Right lobe of liver (tissue), 6 donors: ENCODE data around the gene CAPNS1. TPM values are rescaled to one million over a fixed set of nuclear protein-coding genes. Genes with fewer than 3 reads are reported as not detected.
A peak's percentile ranks its signal among the peaks of the same experiment; 100 is the strongest.

Experiments used
- ATAC-seq, 4 donors: fragments of 200-7000 bp; cut with Tn5 transposase; one replicate each; pipeline ENCODE4 v1.9.1; 2020; ENCODE audit warnings: mild to moderate bottlenecking in 4 of 4, moderate library complexity in 4 of 4
- DNase-seq, 3 donors: peaks; one replicate each; pipeline ENCODE4 v3.0.0-alpha.2; 2020
- H3K27ac ChIP-seq, 3 donors: fragments of 200-600 bp; one replicate each; pipeline ENCODE4 v1.8.0; 2022
- H3K27me3 ChIP-seq, 2 donors: fragments of 200-600 bp; one replicate each; pipeline ENCODE4 v1.8.0; 2022
- H3K36me3 ChIP-seq, 4 donors: fragments of 200-600 bp; sonication (generic) in 1 of 4; one replicate each; pipeline versions ENCODE4 v1.5.1 to v1.8.0; 2017 to 2022; ENCODE audit warnings: control low read depth in 1 of 4
- H3K4me1 ChIP-seq, 4 donors: fragments of 200-600 bp; sonication (generic) in 1 of 4; one replicate each; pipeline versions ENCODE4 v1.5.1 to v1.8.0; 2017 to 2022; ENCODE audit warnings: control low read depth in 1 of 4
- H3K4me3 ChIP-seq, 3 donors: fragments of 200-600 bp; one replicate each; pipeline ENCODE4 v1.8.0; 2022
- H3K9me3 ChIP-seq, 4 donors: fragments of 200-600 bp; sonication (generic) in 1 of 4; one replicate each; pipeline versions ENCODE4 v1.5.1 to v1.8.0; 2017 to 2022; ENCODE audit warnings: control low read depth in 1 of 4
- POLR2A ChIP-seq: fragments of 450-650 bp; IDR thresholded peaks from one replicate; pipeline ENCODE4 v1.6.1; 2017; ENCODE audit warnings: antibody characterized with exemption, mild to moderate bottlenecking
- WGBS: methylation state at CpG from one replicate; pipeline ENCODE4 v1.1.6; 2018; ENCODE audit warnings: low coverage, low lambda C conversion rate; ENCODE audit not compliant: insufficient coverage; ENCODE audit errors: missing lambda C conversion rate; 5-methylcytosine and 5-hydroxymethylcytosine counted together
- intact Hi-C, 2 donors: fragments of 100-400 bp; cut with DNase I; formaldehyde crosslinking; loops; one replicate each; pipeline versions ENCODE4 v1.11.2 to v1.14.1; 2022
- total RNA-seq, 6 experiments: library from RNA; depleted of rRNA in 2 of 6; stranded (reverse); fragments of >200 nt in 2 of 6; fragmentation: NEBNext Ultra II Directional in 3 of 6; extraction: Animal tissue kit (Norgen Biotek cat#: 25700) in 3 of 6; gene quantifications; one replicate each; pipeline versions ENCODE4 v1.1.0 to v1.2.4, GENCODE V29; 2016 to 2023
- TF ChIP-seq, protein P1 (sequence below), 4 donors: fragments of 200-600 bp in 3 of 4; fragments of 450-650 bp in 1 of 4; IDR thresholded peaks; one replicate each; pipeline versions ENCODE4 v1.5.1 to v1.8.0; 2016 to 2022; ENCODE audit warnings: antibody characterized with exemption in 4 of 4, mild to moderate bottlenecking in 2 of 4
- donor health status: DM: no; HTN: yes; CAD: no.
- donor health status: DM: no; HTN: no; CAD: no.
- donor health status: DM: no; HTN: no; CAD: no.
- donor health status: DM: no; HTN: yes; CAD: no.
- donor health status: DM: no; HTN: yes; CAD: no.

Gene CAPNS1
- total RNA-seq, 6 experiments from 2014 or later, result 93.0 to 252 (median 168) TPM

- H3K4me3 ChIP-seq, result peak within 1 kb of the TSS; percentile 84 to 91 (median 88)
- DNase-seq (peak; percentile 84 to 90 (median 87)), ATAC-seq (peak; percentile 58 to 66 (median 65))
- peaks cover 0 to 12% (median 3%) of the 10 kb centered on the region in 4 donors for H3K4me1 ChIP-seq
- 13% methylated on average over 33 of the region's 59 CpGs for WGBS
- peaks cover 0 to 12% (median 0%) of the 10 kb centered on the region in 4 donors for H3K36me3 ChIP-seq
- H3K9me3 ChIP-seq, result no peaks in the 10 kb centered on the region
- intact Hi-C loops, result loop anchor here in 1 of 2 donors (10.0 kb wide), 1 partner anchor 51 kb away; no protein-coding TSS in a partner anchor
- TF ChIP-seq, protein P1, sequence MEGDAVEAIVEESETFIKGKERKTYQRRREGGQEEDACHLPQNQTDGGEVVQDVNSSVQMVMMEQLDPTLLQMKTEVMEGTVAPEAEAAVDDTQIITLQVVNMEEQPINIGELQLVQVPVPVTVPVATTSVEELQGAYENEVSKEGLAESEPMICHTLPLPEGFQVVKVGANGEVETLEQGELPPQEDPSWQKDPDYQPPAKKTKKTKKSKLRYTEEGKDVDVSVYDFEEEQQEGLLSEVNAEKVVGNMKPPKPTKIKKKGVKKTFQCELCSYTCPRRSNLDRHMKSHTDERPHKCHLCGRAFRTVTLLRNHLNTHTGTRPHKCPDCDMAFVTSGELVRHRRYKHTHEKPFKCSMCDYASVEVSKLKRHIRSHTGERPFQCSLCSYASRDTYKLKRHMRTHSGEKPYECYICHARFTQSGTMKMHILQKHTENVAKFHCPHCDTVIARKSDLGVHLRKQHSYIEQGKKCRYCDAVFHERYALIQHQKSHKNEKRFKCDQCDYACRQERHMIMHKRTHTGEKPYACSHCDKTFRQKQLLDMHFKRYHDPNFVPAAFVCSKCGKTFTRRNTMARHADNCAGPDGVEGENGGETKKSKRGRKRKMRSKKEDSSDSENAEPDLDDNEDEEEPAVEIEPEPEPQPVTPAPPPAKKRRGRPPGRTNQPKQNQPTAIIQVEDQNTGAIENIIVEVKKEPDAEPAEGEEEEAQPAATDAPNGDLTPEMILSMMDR (IDR thresholded peaks at IDR 0.05), result no peak
- peak; percentile 12 for TF ChIP-seq POLR2A
- peak within 1 kb of the TSS; percentile 56 to 73 (median 59) for H3K27ac ChIP-seq
- no peaks in the 10 kb centered on the region for H3K27me3 ChIP-seq
Measured at GRCh38 chr19:36115453-36116343, 24.2 kb upstream of the CAPNS1 start, which contains the start of gene TBCB. Gene TBCB (plus strand): TSS chr19:36115468. CDS start chr19:36115561, 93 bp downstream.

GRCh38 chr19:36116344-36116637 lies 23.6 kb upstream of the CAPNS1 start:
- TF ChIP-seq, protein P1 (IDR thresholded peaks at IDR 0.05), result no peak
- no peak for TF ChIP-seq POLR2A
- peak overlapping the region in 1 of 3 donors; percentile 73 for H3K27ac ChIP-seq
- peak overlapping the region in 1 of 3 donors; percentile 84 for H3K4me3 ChIP-seq
- WGBS, result no CpG with 5 or more reads among the region's 1 CpG
- intact Hi-C loops, result loop anchor here in 1 of 2 donors (10.0 kb wide), 1 partner anchor 51 kb away; no protein-coding TSS in a partner anchor
- DNase-seq, result no peak
- H3K27me3 ChIP-seq, result no peaks in the 10 kb centered on the region
- no peak for ATAC-seq
- peaks cover 0 to 12% (median 0%) of the 10 kb centered on the region in 4 donors for H3K36me3 ChIP-seq
- H3K9me3 ChIP-seq, result no peaks in the 10 kb centered on the region
- H3K4me1 ChIP-seq, result peaks cover 0 to 12% (median 3%) of the 10 kb centered on the region in 4 donors

GRCh38 chr19:36120092-36120983 lies 19.5 kb upstream of the CAPNS1 start:
- WGBS, result 87% methylated on average over 13 of the region's 26 CpGs

DNA sequence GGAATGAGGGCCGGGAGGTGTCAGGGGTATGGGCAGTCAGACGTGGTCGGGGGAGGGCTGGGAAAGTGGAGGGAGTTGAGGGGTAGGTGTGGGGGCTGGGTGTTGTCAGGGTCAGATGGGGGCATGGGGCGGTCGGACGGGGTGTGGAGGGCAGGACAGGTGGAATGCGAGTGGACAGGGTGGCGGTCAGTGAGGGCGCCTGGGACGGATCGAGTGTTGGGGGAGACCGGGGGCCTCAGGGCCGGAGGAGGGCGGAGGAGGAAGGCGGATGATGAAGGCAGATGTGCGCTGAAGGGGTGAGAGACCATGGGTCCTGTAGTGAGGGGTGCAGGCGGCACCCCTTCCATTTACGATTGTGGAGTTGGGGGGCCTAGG lies 18.9 kb upstream of the CAPNS1 start:
- WGBS, result 93% methylated on average over 18 of the region's 18 CpGs
- no peak for TF ChIP-seq POLR2A
- TF ChIP-seq, protein P1 (IDR thresholded peaks at IDR 0.05), result no peak
- Histone ChIP-seq H3K9me3 (no peaks in the 10 kb centered on the region), H3K27ac (no peak overlapping the region), H3K4me3 (no peak overlapping the region), H3K27me3 (no peaks in the 10 kb centered on the region), H3K4me1 (peaks cover 0 to 3% (median 0%) of the 10 kb centered on the region in 4 donors), H3K36me3 (peaks cover 0 to 18% (median 2%) of the 10 kb centered on the region in 4 donors)
- intact Hi-C loops, result no loop called here
- DNase-seq (no peak), ATAC-seq (peak in 1 of 4 donors; percentile 5)

More at GRCh38 chr19:36120092-36120983, 19.5 kb upstream of the CAPNS1 start:
- Histone ChIP-seq H3K27ac (no peak overlapping the region), H3K27me3 (no peaks in the 10 kb centered on the region), H3K4me1 (peaks cover 0 to 3% (median 0%) of the 10 kb centered on the region in 4 donors), H3K4me3 (no peak overlapping the region), H3K36me3 (peaks cover 0 to 12% (median under 1%) of the 10 kb centered on the region in 4 donors), H3K9me3 (no peaks in the 10 kb centered on the region)
- DNase-seq, result no peak
- intact Hi-C loops, result no loop called here
- no peak for TF ChIP-seq POLR2A
- TF ChIP-seq, protein P1 (IDR thresholded peaks at IDR 0.05), result no peak
- no peak for ATAC-seq
